ENCODE results near the gene DGKI. TPM values are rescaled to one million over a fixed set of nuclear protein-coding genes. Genes with fewer than 3 reads are reported as not detected.

The DGKI gene
- total RNA-seq, 1 experiment from 2014 or later = 0.55 TPM

DNA sequence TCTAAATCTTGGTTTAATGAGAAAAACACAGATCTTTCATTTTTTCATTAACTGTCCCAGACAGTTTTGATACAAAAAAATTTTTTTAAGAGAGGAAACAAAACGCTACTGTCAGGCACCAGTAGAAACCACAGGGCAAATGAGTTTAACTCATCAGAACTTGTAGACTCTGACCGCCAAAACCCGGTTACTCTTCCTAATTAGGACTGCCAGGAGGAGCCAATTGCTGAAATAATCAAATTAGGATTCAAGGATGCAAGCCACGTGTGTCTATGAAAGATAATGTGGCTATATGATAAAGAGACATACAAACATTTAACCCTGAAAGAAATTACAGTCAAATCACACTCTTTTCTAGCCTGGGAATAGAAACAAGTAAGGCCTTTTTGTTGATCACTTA lies 154.4 kb downstream of the DGKI start:
- Histone ChIP-seq H3K4me2 (ENCODE audit: insufficient read depth, insufficient read length, low read length) (no peak overlapping the region), H3K4me1 (ENCODE audit: insufficient read depth, low read length) (no peaks in the 10 kb centered on the region), H4K91ac (ENCODE audit: insufficient read length, low read depth, low read length) (no peak overlapping the region), H3K9me3 (ENCODE audit: control insufficient read depth, low read depth, low read length) (no peaks in the 10 kb centered on the region), H3K23me2 (ENCODE audit: insufficient read length, low read depth, low read length, poor library complexity, severe bottlenecking) (no peaks in the 10 kb centered on the region), H2BK12ac (ENCODE audit: insufficient read length, low read depth, low read length) (no peak overlapping the region), H4K20me1 (ENCODE audit: control insufficient read depth, insufficient read depth, insufficient read length) (no peaks in the 10 kb centered on the region), H2AK5ac (ENCODE audit: insufficient read length, low read length) (no peak overlapping the region), H3K79me2 (ENCODE audit: insufficient read depth, low read length) (no peaks in the 10 kb centered on the region), H2BK5ac (ENCODE audit: insufficient read length, low read length) (no peak overlapping the region), H2BK20ac (ENCODE audit: low read depth, low read length, poor library complexity, severe bottlenecking) (no peak overlapping the region), H2BK15ac (ENCODE audit: low read depth, low read length) (no peak overlapping the region), H3K23ac (ENCODE audit: insufficient read length, low read depth, low read length) (no peak overlapping the region), H4K5ac (ENCODE audit: insufficient read length, low read depth, low read length) (no peak overlapping the region), H2BK120ac (ENCODE audit: low read depth, low read length, poor library complexity, severe bottlenecking) (no peak overlapping the region), H3K18ac (ENCODE audit: insufficient read length, low read depth, low read length) (no peak overlapping the region), H3K14ac (ENCODE audit: insufficient read depth, low read length) (no peak overlapping the region), H3T11ph (ENCODE audit: low read length) (no peak overlapping the region), H4K8ac (replicated peaks; ENCODE audit: insufficient read length, low read depth, low read length) (no peak overlapping the region), H3K56ac (ENCODE audit: insufficient read length, low read depth, low read length) (no peak overlapping the region), H3K79me1 (ENCODE audit: insufficient read depth, low read depth, low read length, poor library complexity, severe bottlenecking) (no peaks in the 10 kb centered on the region), H2AFZ (ENCODE audit: low read length) (no peak overlapping the region), H3K9ac (ENCODE audit: extremely low read depth, insufficient read length, low read length) (no peak overlapping the region), H3K27ac (ENCODE audit: insufficient read length, low read depth, low read length) (no peak overlapping the region), H3K4ac (ENCODE audit: low read depth, low read length) (no peak overlapping the region), H3K27me3 (ENCODE audit: insufficient read depth, low read length) (no peaks in the 10 kb centered on the region; the same call in 1 of the 2 replicates)
- WGBS (ENCODE audit: extremely low coverage, insufficient read length, low lambda C conversion rate) = no CpG with 5 or more reads among the region's 4 CpGs
- no peak for DNase-seq
- peaks cover 0 to 5% of the 10 kb centered on the region in 2 experiments; a peak in 2 of 4 replicates for H3K4me1 Mint-ChIP-seq
- no peak overlapping the region for H3K27ac Mint-ChIP-seq
- no peaks in the 10 kb centered on the region for H3K9me3 Mint-ChIP-seq
- TF ChIP-seq, protein P1, sequence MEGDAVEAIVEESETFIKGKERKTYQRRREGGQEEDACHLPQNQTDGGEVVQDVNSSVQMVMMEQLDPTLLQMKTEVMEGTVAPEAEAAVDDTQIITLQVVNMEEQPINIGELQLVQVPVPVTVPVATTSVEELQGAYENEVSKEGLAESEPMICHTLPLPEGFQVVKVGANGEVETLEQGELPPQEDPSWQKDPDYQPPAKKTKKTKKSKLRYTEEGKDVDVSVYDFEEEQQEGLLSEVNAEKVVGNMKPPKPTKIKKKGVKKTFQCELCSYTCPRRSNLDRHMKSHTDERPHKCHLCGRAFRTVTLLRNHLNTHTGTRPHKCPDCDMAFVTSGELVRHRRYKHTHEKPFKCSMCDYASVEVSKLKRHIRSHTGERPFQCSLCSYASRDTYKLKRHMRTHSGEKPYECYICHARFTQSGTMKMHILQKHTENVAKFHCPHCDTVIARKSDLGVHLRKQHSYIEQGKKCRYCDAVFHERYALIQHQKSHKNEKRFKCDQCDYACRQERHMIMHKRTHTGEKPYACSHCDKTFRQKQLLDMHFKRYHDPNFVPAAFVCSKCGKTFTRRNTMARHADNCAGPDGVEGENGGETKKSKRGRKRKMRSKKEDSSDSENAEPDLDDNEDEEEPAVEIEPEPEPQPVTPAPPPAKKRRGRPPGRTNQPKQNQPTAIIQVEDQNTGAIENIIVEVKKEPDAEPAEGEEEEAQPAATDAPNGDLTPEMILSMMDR (conservative IDR thresholded peaks at IDR 0.05) = no peak
- no peaks in the 10 kb centered on the region for H3K27me3 Mint-ChIP-seq (ENCODE audit: low read depth)
- H3K36me3 Mint-ChIP-seq (ENCODE audit: insufficient read depth in 1 of 3, low read depth in 3 of 3) = no peaks in the 10 kb centered on the region
- H3K4me3 Mint-ChIP-seq = no peak overlapping the region
